ENCODE results near the gene SCO2. TPM values are rescaled to one million over a fixed set of nuclear protein-coding genes. Genes with fewer than 3 reads are reported as not detected.

Gene SCO2
- total RNA-seq, 4 donors from 2014 or later = 5.1 to 63.6 (median 5.9) TPM; not detected in 1

- Histone ChIP-seq H3K4me1 (peaks cover 0 to 27% (median 5%) of the 10 kb centered on the region in 4 donors), H3K9me3 (no peaks in the 10 kb centered on the region), H3K4me3 (no peak overlapping the region), H3K27me3 (no peaks in the 10 kb centered on the region), H3K36me3 (no peaks in the 10 kb centered on the region), H3K27ac (peak overlapping the region; percentile 21 to 48 (median 22))
- peak; percentile 43 for DNase-seq
- intact Hi-C loops (cut with DNase I; ENCODE audit: low total_unique reads) = no loop called here
- TF ChIP-seq POLR2A (IDR thresholded peaks at IDR 0.05) = no peak
- TF ChIP-seq POLR2AphosphoS5 (IDR thresholded peaks at IDR 0.05) = no peak
- no peak for TF ChIP-seq CTCF (IDR thresholded peaks at IDR 0.05)
- no peak for TF ChIP-seq EP300 (IDR thresholded peaks at IDR 0.05; ENCODE audit: low read depth)
- in situ Hi-C loops (cut with MboI; ENCODE audit: low pct_ligation_motif_present in 1 of 4, low pct_unique_long_range_greater_than_20kb in 1 of 4, low sequenced_read_pairs in 3 of 4) = no loop called here
- WGBS, 2 donors (ENCODE audit: low coverage in 1 of 2) = 68 to 74% methylated on average over 3 to 8 of the region's 8 CpGs
Observed at GRCh38 chr22:50569041-50569459, 43.7 kb upstream of the SCO2 start.

- Histone ChIP-seq H3K27ac (peak overlapping the region; percentile 21 to 48 (median 22)), H3K4me3 (no peak overlapping the region), H3K4me1 (peaks cover 3 to 31% (median 7%) of the 10 kb centered on the region in 4 donors), H3K36me3 (no peaks in the 10 kb centered on the region), H3K27me3 (no peaks in the 10 kb centered on the region), H3K9me3 (no peaks in the 10 kb centered on the region)
- in situ Hi-C loops (cut with MboI; ENCODE audit: low pct_ligation_motif_present in 1 of 4, low pct_unique_long_range_greater_than_20kb in 1 of 4, low sequenced_read_pairs in 3 of 4) = no loop called here
- peak; percentile 49 for DNase-seq
- intact Hi-C loops (cut with DNase I; ENCODE audit: low total_unique reads) = no loop called here
- TF ChIP-seq CTCF (IDR thresholded peaks at IDR 0.05) (no peak), EP300 (IDR thresholded peaks at IDR 0.05; ENCODE audit: low read depth) (no peak), POLR2AphosphoS5 (IDR thresholded peaks at IDR 0.05) (no peak), POLR2A (IDR thresholded peaks at IDR 0.05) (no peak)
- WGBS, 2 donors (ENCODE audit: low coverage in 1 of 2) = 75% methylated on average over 7 of the region's 7 CpGs; no CpG with 5 or more reads in 1 of the 2 donors
Observed at GRCh38 chr22:50568626-50569025, 43.2 kb upstream of the SCO2 start.

GRCh38 chr22:50567721-50568252 is 42.4 kb upstream of the SCO2 start:
- DNase-seq = peak; percentile 6
- TF ChIP-seq POLR2A (IDR thresholded peaks at IDR 0.05) = no peak
- no peak for TF ChIP-seq POLR2AphosphoS5 (IDR thresholded peaks at IDR 0.05)
- TF ChIP-seq EP300 (IDR thresholded peaks at IDR 0.05; ENCODE audit: low read depth) = no peak
- TF ChIP-seq CTCF (IDR thresholded peaks at IDR 0.05) = no peak
- H3K27me3 ChIP-seq = no peaks in the 10 kb centered on the region
- WGBS, 2 donors (ENCODE audit: low coverage in 1 of 2) = 87 to 100% methylated on average over 5 to 7 of the region's 7 CpGs
- H3K4me1 ChIP-seq = peaks cover 4 to 36% (median 12%) of the 10 kb centered on the region in 4 donors
- intact Hi-C loops (cut with DNase I; ENCODE audit: low total_unique reads) (no loop called here), in situ Hi-C loops (cut with MboI; ENCODE audit: low pct_ligation_motif_present in 1 of 4, low pct_unique_long_range_greater_than_20kb in 1 of 4, low sequenced_read_pairs in 3 of 4) (no loop called here)
- H3K36me3 ChIP-seq = no peaks in the 10 kb centered on the region
- H3K9me3 ChIP-seq = no peaks in the 10 kb centered on the region
- no peak overlapping the region for H3K4me3 ChIP-seq
- no peak overlapping the region for H3K27ac ChIP-seq

- 62% methylated on average over 11 of the region's 11 CpGs; no CpG with 5 or more reads in 1 of the 2 donors for WGBS, 2 donors (ENCODE audit: low coverage in 1 of 2)
- TF ChIP-seq POLR2AphosphoS5 (IDR thresholded peaks at IDR 0.05) = peak in 2 of 3 donors; percentile 69 to 70
- peak; percentile 70 for TF ChIP-seq POLR2A (IDR thresholded peaks at IDR 0.05)
- no peak for TF ChIP-seq CTCF (IDR thresholded peaks at IDR 0.05)
- Histone ChIP-seq H3K4me1 (peaks cover 4 to 33% (median 14%) of the 10 kb centered on the region in 4 donors), H3K27ac (peak overlapping the region; percentile 83 to 91 (median 86)), H3K9me3 (no peaks in the 10 kb centered on the region), H3K4me3 (peak overlapping the region in 1 of 4 donors; percentile 64), H3K36me3 (no peaks in the 10 kb centered on the region), H3K27me3 (peaks cover 4% of the 10 kb centered on the region)
- intact Hi-C loops (cut with DNase I; ENCODE audit: low total_unique reads) (no loop called here), in situ Hi-C loops (cut with MboI; ENCODE audit: low pct_ligation_motif_present in 1 of 4, low pct_unique_long_range_greater_than_20kb in 1 of 4, low sequenced_read_pairs in 3 of 4) (no loop called here)
- DNase-seq = peak; percentile 63
Observed at GRCh38 chr22:50564289-50564688, 38.9 kb upstream of the SCO2 start.

All from transverse colon (tissue), 4 donors.